Measurements from ENCODE around the gene PFDN4.

- TF ChIP-seq CTCF (IDR thresholded peaks at IDR 0.05) (no peak), EP300 (IDR thresholded peaks at IDR 0.05) (no peak)
These were observed 36.9 kb upstream of the PFDN4 start for GRCh38 chr20:54170963-54171362.

All from upper lobe of left lung (tissue), 4 donors.